Measurements from ENCODE around the gene BEX4. TPM values are rescaled to one million over a fixed set of nuclear protein-coding genes. Genes with fewer than 3 reads are reported as not detected.

BEX4 gene
- total and polyA plus RNA-seq, 9 of the 15 experiments (the other 6 are each of a cell fraction or from before 2014, with no cell fraction given), result 74.6 to 399 (median 154) TPM

DNA sequence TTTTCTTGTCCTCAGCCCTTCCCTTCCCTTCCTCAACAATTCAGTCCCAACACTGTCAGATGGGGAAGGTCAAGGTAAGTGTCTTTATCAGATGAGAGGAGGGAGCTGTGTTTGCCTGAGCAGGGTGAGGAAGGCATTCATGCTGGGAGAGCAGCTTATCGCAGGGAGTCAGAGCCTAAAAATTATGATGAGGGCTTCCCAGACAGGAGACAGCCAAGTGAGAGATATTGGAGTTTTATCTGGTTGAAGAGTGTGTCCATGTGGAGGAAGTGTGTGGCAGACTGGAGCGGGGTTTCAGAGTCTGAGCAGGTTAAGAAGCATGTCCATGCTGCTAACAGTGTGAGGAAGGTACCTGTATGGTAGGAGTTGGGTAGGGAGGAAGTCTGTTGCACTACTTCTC, 18.4 kb downstream of the BEX4 start (continued):
- TF ChIP-seq FOXK2 (conservative IDR thresholded peaks at IDR 0.05 in 1 of 2, IDR thresholded peaks at IDR 0.05 in 1 of 2; ENCODE audit: low read depth in 2 of 2), result no peak
- no peak for TF ChIP-seq ZKSCAN3 (CRISPR knock-in tag; IDR thresholded peaks at IDR 0.05)
- TF ChIP-seq ZNF239 (CRISPR knock-in tag; IDR thresholded peaks at IDR 0.05), result no peak
- no peak for TF ChIP-seq HOXB6 (CRISPR knock-in tag; IDR thresholded peaks at IDR 0.05; ENCODE audit: borderline replicate concordance)
- no peak for TF ChIP-seq ZNF165 (CRISPR knock-in tag; IDR thresholded peaks at IDR 0.05; ENCODE audit: borderline replicate concordance)
- TF ChIP-seq, protein P1, sequence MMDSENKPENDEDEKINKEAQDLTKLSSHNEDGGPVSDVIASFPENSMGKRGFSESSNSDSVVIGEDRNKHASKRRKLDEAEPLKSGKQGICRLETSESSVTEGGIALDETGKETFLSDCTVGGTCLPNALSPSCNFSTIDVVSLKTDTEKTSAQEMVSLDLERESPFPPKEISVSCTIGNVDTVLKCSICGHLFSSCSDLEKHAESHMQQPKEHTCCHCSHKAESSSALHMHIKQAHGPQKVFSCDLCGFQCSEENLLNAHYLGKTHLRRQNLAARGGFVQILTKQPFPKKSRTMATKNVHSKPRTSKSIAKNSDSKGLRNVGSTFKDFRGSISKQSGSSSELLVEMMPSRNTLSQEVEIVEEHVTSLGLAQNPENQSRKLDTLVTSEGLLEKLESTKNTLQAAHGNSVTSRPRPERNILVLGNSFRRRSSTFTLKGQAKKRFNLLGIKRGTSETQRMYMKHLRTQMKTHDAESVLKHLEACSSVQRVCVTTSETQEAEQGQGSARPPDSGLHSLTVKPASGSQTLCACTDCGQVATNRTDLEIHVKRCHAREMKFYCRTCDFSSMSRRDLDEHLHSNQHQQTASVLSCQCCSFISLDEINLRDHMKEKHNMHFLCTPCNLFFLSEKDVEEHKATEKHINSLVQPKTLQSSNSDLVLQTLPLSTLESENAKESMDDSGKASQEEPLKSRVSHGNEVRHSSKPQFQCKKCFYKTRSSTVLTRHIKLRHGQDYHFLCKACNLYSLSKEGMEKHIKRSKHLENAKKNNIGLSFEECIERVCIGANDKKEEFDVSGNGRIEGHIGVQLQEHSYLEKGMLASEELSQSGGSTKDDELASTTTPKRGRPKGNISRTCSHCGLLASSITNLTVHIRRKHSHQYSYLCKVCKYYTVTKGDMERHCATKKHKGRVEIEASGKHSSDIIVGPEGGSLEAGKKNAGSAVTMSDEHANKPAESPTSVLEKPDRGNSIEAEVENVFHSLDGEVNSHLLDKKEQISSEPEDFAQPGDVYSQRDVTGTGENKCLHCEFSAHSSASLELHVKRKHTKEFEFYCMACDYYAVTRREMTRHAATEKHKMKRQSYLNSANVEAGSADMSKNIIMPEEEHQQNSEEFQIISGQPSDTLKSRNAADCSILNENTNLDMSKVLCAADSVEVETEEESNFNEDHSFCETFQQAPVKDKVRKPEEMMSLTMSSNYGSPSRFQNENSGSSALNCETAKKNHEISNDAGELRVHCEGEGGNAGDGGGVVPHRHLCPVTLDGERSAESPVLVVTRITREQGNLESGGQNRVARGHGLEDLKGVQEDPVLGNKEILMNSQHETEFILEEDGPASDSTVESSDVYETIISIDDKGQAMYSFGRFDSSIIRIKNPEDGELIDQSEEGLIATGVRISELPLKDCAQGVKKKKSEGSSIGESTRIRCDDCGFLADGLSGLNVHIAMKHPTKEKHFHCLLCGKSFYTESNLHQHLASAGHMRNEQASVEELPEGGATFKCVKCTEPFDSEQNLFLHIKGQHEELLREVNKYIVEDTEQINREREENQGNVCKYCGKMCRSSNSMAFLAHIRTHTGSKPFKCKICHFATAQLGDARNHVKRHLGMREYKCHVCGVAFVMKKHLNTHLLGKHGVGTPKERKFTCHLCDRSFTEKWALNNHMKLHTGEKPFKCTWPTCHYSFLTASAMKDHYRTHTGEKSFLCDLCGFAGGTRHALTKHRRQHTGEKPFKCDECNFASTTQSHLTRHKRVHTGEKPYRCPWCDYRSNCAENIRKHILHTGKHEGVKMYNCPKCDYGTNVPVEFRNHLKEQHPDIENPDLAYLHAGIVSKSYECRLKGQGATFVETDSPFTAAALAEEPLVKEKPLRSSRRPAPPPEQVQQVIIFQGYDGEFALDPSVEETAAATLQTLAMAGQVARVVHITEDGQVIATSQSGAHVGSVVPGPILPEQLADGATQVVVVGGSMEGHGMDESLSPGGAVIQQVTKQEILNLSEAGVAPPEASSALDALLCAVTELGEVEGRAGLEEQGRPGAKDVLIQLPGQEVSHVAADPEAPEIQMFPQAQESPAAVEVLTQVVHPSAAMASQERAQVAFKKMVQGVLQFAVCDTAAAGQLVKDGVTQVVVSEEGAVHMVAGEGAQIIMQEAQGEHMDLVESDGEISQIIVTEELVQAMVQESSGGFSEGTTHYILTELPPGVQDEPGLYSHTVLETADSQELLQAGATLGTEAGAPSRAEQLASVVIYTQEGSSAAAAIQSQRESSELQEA (IDR thresholded peaks at IDR 0.05; ENCODE audit: low read depth), result no peak
- no peak for TF ChIP-seq ZNF384 (IDR thresholded peaks at IDR 0.05; ENCODE audit: low read depth, low read length)
- TF ChIP-seq ELF2 (CRISPR knock-in tag; IDR thresholded peaks at IDR 0.05), result no peak
- TF ChIP-seq, protein P2, sequence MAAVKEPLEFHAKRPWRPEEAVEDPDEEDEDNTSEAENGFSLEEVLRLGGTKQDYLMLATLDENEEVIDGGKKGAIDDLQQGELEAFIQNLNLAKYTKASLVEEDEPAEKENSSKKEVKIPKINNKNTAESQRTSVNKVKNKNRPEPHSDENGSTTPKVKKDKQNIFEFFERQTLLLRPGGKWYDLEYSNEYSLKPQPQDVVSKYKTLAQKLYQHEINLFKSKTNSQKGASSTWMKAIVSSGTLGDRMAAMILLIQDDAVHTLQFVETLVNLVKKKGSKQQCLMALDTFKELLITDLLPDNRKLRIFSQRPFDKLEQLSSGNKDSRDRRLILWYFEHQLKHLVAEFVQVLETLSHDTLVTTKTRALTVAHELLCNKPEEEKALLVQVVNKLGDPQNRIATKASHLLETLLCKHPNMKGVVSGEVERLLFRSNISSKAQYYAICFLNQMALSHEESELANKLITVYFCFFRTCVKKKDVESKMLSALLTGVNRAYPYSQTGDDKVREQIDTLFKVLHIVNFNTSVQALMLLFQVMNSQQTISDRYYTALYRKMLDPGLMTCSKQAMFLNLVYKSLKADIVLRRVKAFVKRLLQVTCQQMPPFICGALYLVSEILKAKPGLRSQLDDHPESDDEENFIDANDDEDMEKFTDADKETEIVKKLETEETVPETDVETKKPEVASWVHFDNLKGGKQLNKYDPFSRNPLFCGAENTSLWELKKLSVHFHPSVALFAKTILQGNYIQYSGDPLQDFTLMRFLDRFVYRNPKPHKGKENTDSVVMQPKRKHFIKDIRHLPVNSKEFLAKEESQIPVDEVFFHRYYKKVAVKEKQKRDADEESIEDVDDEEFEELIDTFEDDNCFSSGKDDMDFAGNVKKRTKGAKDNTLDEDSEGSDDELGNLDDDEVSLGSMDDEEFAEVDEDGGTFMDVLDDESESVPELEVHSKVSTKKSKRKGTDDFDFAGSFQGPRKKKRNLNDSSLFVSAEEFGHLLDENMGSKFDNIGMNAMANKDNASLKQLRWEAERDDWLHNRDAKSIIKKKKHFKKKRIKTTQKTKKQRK (IDR thresholded peaks at IDR 0.05; ENCODE audit: borderline replicate concordance, low read depth, low read length), result no peak
- no peak for TF ChIP-seq ERF (CRISPR knock-in tag; IDR thresholded peaks at IDR 0.05)
- no peak for TF ChIP-seq COPS2 (conservative IDR thresholded peaks at IDR 0.05)
- no peak for TF ChIP-seq PPARD (CRISPR knock-in tag; IDR thresholded peaks at IDR 0.05)
- peak; percentile 79 for TF ChIP-seq STAT5A (IDR thresholded peaks at IDR 0.05; ENCODE audit: borderline replicate concordance, low read length)
- no peak for TF ChIP-seq PCBP2 (IDR thresholded peaks at IDR 0.05; ENCODE audit: low read depth, low read length, poor library complexity, severe bottlenecking)
- TF ChIP-seq PHTF2 (CRISPR knock-in tag; IDR thresholded peaks at IDR 0.05), result no peak
- TF ChIP-seq RNF2 (IDR thresholded peaks at IDR 0.05), result peak; percentile 78
- TF ChIP-seq ZNF444 (CRISPR knock-in tag; IDR thresholded peaks at IDR 0.05), result no peak
- TF ChIP-seq ZNF24 (IDR thresholded peaks at IDR 0.05), result no peak

Measured in K562 (cell line).